Central memory CD4-positive, alpha-beta T cell (primary cell): ENCODE data around the gene ANKRD16.
A peak's percentile ranks its signal among the peaks of the same experiment; 100 is the strongest.
"Not testable (repeated sequence)": the region's sequence is repeated elsewhere in the genome, so short reads cannot be mapped to it uniquely, and the experiment has no call there.

Source experiments
- DNase-seq: peaks from one replicate; pipeline ENCODE4 v3.0.0; 2022

The ANKRD16 gene

GRCh38 chr10:5831446-5831782, 58.3 kb downstream of the ANKRD16 start:
- no peak for DNase-seq

GRCh38 chr10:5830629-5831445, 58.9 kb downstream of the ANKRD16 start:
- no peak for DNase-seq

GRCh38 chr10:5829267-5829666, 60.4 kb downstream of the ANKRD16 start:
- no peak for DNase-seq

GRCh38 chr10:5828725-5829124, 61.0 kb downstream of the ANKRD16 start:
- no peak for DNase-seq

GRCh38 chr10:5827841-5828240, 61.9 kb downstream of the ANKRD16 start:
- DNase-seq, result no peak

GRCh38 chr10:5826511-5826910, 63.2 kb downstream of the ANKRD16 start:
- not testable (repeated sequence) for DNase-seq

- no peak for DNase-seq
Observed at GRCh38 chr10:5818894-5819293, 70.8 kb downstream of the ANKRD16 start.

- no peak for DNase-seq
Observed at GRCh38 chr10:5818048-5818331, 71.7 kb downstream of the ANKRD16 start.

- DNase-seq, result no peak
Observed at GRCh38 chr10:5817322-5818047, 72.2 kb downstream of the ANKRD16 start.

- DNase-seq, result no peak
Observed at GRCh38 chr10:5816170-5816569, 73.5 kb downstream of the ANKRD16 start.

GRCh38 chr10:5814110-5815107, 75.3 kb downstream of the ANKRD16 start:
- no peak for DNase-seq

- peak; percentile 97 for DNase-seq
Observed at GRCh38 chr10:5813341-5814109, 76.2 kb downstream of the ANKRD16 start, which contains the start of gene GDI2. Gene GDI2 (minus strand): TSS chr10:5813434. CDS start chr10:5813258, 176 bp downstream.

- DNase-seq, result no peak
Observed at GRCh38 chr10:5813091-5813340, 76.7 kb downstream of the ANKRD16 start.

GRCh38 chr10:5812283-5813090, 77.2 kb downstream of the ANKRD16 start:
- peak; percentile 23 for DNase-seq
